ENCODE results near the gene FKBP6.
"Not testable (repeated sequence)": the region's sequence is repeated elsewhere in the genome, so short reads cannot be mapped to it uniquely, and the experiment has no call there.

FKBP6 gene

DNA sequence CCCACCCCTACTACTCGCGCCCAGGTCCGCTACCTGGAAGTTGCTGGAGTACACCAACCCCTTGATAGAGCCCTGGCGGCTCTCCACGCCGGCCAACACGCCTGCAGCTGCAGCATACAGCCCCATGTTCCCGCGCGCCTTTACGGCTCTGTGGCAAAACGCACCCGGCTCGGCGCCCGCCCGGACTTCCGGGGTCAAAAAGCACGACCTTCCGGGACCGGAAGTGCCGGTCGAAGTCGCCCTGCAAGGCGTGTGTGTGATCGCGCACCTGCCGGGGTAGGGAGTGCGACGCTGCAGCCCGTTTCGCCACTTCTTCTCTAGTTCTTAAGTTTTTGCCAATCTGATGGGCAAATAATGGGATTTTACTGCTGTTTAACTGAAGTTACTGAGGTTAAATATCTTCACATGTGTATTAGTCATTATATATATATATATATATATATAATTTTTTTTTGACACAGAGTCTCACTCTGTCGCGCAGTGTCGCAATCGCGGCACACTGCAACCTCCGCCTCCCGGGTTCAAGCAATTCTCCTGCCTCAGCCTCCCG, 19.2 kb upstream of the FKBP6 start, which contains the start of gene NSUN5:
TSS of gene NSUN5 (minus strand) at position 162 of the 550 bp plus-strand sequence. CDS start at position 126, 36 bp downstream.
- peak; percentile 77; the same call in 1 of the 2 replicates for TF ChIP-seq TAF1 (IDR thresholded peaks at IDR 0.05; ENCODE audit: low read depth, low read length)
- peak; percentile 86 for TF ChIP-seq POLR2A (IDR thresholded peaks at IDR 0.05; ENCODE audit: low read depth, low read length)
- peak; percentile 75 for TF ChIP-seq POLR2AphosphoS5 (IDR thresholded peaks at IDR 0.05; ENCODE audit: low read depth, low read length)
- peak; percentile 61 for TF ChIP-seq PAX5 (IDR thresholded peaks at IDR 0.05; ENCODE audit: insufficient read depth, low read length, severe bottlenecking)
- peak; percentile 30; the same call in 1 of the 2 replicates for TF ChIP-seq SPI1 (IDR thresholded peaks at IDR 0.05; ENCODE audit: low read depth, low read length)
- peak; percentile 67; the same call in 1 of the 2 replicates for TF ChIP-seq POU2F2 (IDR thresholded peaks at IDR 0.05; ENCODE audit: low read depth, low read length)
- DNase-seq (ENCODE audit: insufficient read length, low spot score) (peak; percentile 95), FAIRE-seq (peak; percentile 75)

DNA sequence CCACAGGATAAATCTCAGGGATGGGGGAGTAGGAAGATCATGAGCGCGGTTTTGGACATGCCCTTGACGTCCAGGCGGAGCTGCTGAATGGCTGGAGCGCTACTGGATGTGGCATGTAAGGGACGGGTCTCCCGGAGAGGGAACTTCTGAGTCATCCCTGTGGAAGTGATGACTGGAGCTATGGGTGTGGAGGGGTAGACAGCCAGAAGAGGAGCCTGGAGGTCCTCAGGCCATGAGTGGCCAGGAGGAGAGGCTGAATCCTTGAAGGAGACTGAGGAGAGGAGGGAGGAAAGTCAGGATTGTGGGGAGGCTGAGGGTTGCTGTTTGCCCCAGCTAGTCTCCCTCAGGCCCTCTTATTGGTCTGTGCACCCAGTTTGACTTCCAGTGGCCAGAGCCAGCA, 16.5 kb upstream of the FKBP6 start:
- not testable (repeated sequence) for FAIRE-seq

DNA sequence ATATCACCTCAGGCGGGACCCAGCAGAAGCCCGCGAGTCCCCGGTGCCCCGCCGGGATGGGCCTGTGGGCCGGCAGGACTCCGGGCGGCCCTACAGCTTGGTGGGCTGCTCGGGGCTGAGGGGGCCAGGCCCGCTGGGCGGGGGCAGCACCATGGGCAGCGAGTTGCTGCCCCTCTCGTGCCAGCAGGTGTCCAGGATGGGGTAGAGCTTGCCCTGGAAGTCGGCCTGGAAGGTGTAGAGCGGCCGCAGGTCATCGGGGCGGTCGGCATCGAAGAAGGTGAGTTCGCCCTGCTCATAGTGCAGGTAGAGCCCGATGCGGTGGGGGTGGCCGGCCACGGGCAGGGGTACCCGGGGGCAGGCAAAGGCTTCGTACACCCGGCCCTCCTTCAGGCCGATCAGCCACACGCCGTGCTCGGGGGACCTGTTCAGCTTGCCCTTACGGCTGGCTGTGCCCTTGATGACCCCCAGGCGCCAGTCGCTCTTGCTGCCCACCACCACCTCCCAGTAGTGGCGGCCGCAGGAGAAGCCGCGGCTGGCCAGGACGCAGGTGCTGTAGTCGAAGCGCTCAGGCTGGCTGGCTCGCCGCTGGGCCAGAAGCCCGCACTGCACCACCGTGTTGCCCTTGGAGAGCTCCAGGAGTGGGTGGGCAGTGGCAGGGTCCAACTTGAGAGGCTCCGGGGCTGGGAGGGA, 15.0 kb upstream of the FKBP6 start:
- DNase-seq (ENCODE audit: insufficient read length, low spot score) (no peak), FAIRE-seq (no peak)
- TF ChIP-seq TAF1 (IDR thresholded peaks at IDR 0.05; ENCODE audit: low read depth, low read length) (no peak), POLR2AphosphoS5 (IDR thresholded peaks at IDR 0.05; ENCODE audit: low read depth, low read length) (no peak), PAX5 (IDR thresholded peaks at IDR 0.05; ENCODE audit: insufficient read depth, low read length, severe bottlenecking) (no peak), POU2F2 (IDR thresholded peaks at IDR 0.05; ENCODE audit: low read depth, low read length) (no peak)

More for the DNA sequence above, 16.5 kb upstream of the FKBP6 start:
- not testable (repeated sequence) for DNase-seq (ENCODE audit: insufficient read length, low spot score)

DNA sequence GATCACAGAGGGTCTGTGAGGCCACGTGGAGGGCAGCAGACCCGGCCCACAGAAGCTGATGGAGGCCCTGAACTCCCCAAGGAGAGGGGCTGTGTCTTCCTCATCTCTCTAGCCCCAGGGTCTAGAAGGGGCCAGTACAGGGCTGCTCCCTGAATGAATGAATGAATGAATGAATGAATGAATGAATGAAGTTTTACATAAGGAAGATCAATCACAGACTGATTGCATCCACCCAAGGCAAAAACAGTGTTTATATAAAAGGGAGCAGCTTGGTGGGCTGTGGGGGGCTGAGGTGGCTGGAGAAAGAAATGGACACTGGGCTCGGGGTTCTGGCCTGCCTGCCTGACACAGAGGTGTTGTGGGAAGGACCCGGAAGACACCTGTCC, 14.4 kb upstream of the FKBP6 start:
- TF ChIP-seq POU2F2 (IDR thresholded peaks at IDR 0.05; ENCODE audit: low read depth, low read length): no peak
- TF ChIP-seq TAF1 (IDR thresholded peaks at IDR 0.05; ENCODE audit: low read depth, low read length): no peak
- TF ChIP-seq POLR2AphosphoS5 (IDR thresholded peaks at IDR 0.05; ENCODE audit: low read depth, low read length): no peak
- TF ChIP-seq SPI1 (IDR thresholded peaks at IDR 0.05; ENCODE audit: low read depth, low read length): no peak
- no peak for TF ChIP-seq PAX5 (IDR thresholded peaks at IDR 0.05; ENCODE audit: insufficient read depth, low read length, severe bottlenecking)
- TF ChIP-seq POLR2A (IDR thresholded peaks at IDR 0.05; ENCODE audit: low read depth, low read length): no peak
- FAIRE-seq (no peak), DNase-seq (ENCODE audit: insufficient read length, low spot score) (no peak)

DNA sequence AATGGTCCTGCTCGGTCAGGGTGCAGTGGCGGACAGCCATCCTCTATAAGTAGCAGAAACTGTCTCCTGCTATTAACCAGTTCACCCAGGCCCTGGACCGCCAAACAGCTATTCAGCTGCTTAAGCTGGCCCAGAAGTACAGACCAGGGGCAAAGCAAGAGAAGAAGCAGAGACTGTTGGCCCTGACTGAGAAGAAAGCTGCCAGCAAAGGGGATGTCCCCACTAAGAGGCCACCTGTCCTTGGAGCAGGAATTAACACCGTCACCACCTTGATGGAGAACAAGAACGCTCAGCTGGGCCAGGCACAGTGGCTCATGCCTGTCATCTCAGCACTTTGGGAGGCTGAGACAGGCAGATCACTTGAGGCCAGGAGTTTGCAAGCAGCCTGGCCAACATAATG, 13.7 kb upstream of the FKBP6 start:
- no peak for DNase-seq (ENCODE audit: insufficient read length, low spot score)
- FAIRE-seq: no peak
- no peak for TF ChIP-seq PAX5 (IDR thresholded peaks at IDR 0.05; ENCODE audit: insufficient read depth, low read length, severe bottlenecking)
- no peak for TF ChIP-seq SPI1 (IDR thresholded peaks at IDR 0.05; ENCODE audit: low read depth, low read length)
- no peak for TF ChIP-seq POU2F2 (IDR thresholded peaks at IDR 0.05; ENCODE audit: low read depth, low read length)
- TF ChIP-seq POLR2A (IDR thresholded peaks at IDR 0.05; ENCODE audit: low read depth, low read length): no peak
- TF ChIP-seq TAF1 (IDR thresholded peaks at IDR 0.05; ENCODE audit: low read depth, low read length): no peak
- no peak for TF ChIP-seq POLR2AphosphoS5 (IDR thresholded peaks at IDR 0.05; ENCODE audit: low read depth, low read length)

DNA sequence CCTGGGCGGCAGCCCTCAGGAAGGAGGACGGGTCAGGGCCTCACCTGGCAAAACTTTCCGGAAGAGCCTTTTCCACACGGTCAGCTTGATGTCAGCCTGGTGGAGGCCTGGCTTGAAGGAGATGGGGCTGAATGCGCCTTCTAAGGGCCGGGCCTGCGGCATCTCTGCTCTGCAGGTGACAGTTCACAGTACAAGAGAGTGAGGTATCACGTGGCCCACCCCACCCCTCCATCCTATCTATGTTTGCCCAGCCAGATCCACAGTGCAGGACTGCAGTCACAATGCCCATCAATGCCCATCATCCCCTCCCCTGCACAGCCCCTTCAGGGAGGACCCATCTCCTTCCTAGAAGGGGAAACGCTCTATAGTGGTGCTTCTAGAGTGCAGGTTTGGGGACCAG, 11.4 kb upstream of the FKBP6 start:
- FAIRE-seq (no peak), DNase-seq (ENCODE audit: insufficient read length, low spot score) (no peak)
- TF ChIP-seq POLR2AphosphoS5 (IDR thresholded peaks at IDR 0.05; ENCODE audit: low read depth, low read length) (no peak), PAX5 (IDR thresholded peaks at IDR 0.05; ENCODE audit: insufficient read depth, low read length, severe bottlenecking) (no peak), POLR2A (IDR thresholded peaks at IDR 0.05; ENCODE audit: low read depth, low read length) (no peak), TAF1 (IDR thresholded peaks at IDR 0.05; ENCODE audit: low read depth, low read length) (no peak), POU2F2 (IDR thresholded peaks at IDR 0.05; ENCODE audit: low read depth, low read length) (no peak), SPI1 (IDR thresholded peaks at IDR 0.05; ENCODE audit: low read depth, low read length) (no peak)

DNA sequence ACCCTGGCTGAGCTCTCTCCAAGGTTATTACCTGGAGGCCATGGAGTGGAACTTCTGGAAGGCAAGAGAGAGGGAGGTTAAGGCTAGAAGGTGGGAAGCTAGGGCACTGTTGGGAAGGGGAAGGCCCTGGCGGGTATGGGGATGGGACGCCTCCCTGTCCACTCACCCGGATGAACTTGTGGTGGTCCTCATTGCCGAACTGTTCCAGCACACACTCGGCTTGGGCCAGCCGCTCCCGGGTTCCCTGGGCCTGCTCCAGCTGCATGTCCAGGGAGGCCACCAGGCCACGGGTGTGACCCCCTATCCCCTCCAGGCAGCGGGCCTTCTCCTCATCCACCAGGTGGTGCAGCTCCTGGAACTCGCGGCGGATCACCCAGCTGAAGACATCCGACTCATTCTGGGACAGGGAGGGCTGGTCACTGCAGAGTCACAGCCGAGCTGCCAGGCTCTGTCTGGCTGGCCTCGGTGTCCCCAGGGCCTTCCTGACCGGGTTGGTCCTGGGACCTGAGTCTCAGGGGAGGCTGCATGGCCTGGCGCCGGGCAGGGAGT, 9.2 kb upstream of the FKBP6 start:
- FAIRE-seq; DNase-seq (ENCODE audit: insufficient read length, low spot score): not testable (repeated sequence)

DNA sequence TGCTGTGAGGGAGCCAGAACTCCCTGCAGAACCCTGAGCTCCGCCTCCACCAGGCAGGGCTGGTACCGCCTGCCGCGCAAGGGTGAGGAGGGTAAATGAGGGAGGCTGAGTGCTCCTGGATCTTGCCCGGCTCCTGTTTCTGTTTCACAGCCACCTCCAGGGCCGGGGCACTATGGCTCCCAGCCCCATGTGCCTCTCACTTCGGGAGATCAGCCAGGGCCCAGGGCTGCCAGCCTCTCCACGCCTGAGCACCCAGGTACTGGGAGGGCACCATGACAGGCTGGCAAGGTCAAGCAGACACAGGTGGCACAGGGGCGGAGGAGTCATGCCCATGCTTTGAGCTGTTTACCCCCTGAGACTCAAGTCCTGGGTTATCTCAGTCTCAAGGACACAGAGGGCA, 8.4 kb upstream of the FKBP6 start:
- not testable (repeated sequence) for DNase-seq (ENCODE audit: insufficient read length, low spot score); FAIRE-seq

DNA sequence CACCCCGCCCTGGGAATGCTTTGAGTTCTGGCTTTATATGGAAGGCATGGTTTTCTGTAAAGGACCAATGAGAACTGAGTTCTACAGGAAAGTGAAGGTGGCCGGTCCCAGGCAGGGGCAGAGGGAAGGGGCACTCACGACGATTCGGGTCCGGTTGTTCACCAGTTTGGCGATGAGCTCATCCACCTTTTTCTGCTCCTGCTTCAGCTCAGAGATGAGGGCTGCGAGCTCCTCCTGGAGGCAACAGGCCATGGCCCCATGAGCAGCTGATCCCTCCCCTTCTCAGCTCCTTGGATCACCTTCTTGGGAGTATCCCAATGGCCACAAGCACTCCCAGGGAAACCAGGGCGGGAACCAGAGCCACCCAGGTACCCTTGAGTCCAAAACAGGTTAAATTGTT, 8.0 kb upstream of the FKBP6 start:
- FAIRE-seq; DNase-seq (ENCODE audit: insufficient read length, low spot score): not testable (repeated sequence)

DNA sequence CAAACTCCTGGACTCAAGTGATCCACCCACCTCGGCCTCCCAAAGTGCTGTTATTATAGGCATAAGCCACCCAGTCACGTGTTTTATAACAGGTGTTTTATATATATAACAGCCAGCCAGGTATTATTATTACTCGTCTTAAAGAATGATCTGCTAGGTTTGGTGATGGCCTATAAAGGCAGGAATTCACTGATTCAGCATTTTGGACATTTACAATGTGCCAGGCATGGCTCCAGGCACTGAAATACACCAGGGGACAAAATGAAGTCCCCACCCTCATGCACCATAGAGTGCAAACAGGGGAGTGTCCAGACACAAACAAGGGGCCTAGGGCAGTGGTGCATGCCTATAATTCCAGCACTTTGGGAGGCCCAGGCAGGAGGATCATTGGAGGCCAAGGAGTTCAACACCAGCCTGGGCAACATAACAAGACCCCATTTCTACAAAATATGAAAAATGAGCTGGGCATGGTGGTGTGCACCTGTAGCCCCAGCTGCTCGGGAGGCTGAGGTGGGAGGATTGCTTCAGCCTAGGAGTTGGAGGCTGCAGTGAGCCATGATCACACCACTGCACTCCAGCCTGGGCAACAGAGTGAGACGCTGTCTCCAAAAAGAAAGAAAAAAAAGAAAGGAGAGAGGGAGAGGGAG, 4.4 kb upstream of the FKBP6 start:
- FAIRE-seq; DNase-seq (ENCODE audit: insufficient read length, low spot score): not testable (repeated sequence)

DNA sequence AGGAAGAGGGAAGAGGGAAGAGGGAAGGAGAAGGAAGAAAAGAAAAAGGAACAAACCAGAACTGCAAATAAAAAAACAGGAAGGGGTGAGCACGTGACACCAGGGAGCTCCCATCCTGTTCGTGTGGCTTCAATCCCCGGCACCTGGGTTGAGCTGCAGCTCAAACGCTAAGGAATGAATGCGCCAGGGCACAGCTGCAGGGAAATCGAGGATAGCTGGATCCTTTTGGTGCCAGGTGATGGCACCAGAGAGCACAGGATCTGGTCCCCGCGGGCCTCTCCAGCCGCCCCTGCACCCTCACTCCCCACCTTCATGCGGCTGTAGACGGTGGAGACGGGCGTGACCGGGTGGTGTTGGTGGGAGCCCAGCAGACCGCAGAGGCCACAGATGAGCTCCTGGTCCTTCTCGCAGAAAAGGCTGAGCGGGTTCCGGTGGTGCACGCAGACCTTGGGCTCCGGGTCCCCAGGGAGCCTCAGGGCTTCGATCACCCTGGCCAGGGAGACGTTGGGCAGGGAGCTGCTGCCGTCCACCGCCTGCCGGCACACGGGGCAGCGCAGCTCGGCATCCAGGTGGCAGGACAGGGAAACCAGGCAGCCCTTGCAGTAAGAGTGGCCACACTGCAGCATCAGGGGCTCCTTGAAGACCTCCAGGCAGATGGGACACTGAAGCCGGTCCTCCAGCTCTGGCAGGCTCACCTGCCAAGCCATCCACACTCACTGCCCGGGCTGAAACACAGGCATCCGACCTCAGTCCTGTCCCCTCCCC, 3.7 kb upstream of the FKBP6 start:
- FAIRE-seq: not testable (repeated sequence)
- peak; percentile 82 for DNase-seq (ENCODE audit: insufficient read length, low spot score)

DNA sequence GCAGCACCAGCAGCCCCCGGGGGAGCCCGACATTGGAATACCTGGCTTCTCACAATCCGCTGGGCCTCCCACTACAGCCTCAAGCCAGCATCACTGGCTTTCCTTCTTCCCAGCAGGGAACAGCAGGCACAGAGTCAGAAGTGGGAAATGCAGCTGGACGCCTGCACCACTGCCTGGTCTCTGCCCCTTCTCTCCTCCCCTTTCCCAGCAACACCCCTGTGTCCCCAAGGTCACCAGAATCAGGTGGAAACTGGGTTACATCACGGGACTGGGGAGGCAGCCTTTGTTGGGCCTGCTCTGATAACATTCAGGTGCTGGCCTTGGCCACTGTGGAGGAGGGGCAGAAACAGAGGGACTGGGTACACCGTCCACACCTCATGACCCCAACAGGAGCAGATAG, 2.5 kb upstream of the FKBP6 start:
- FAIRE-seq; DNase-seq (ENCODE audit: insufficient read length, low spot score): not testable (repeated sequence)

DNA sequence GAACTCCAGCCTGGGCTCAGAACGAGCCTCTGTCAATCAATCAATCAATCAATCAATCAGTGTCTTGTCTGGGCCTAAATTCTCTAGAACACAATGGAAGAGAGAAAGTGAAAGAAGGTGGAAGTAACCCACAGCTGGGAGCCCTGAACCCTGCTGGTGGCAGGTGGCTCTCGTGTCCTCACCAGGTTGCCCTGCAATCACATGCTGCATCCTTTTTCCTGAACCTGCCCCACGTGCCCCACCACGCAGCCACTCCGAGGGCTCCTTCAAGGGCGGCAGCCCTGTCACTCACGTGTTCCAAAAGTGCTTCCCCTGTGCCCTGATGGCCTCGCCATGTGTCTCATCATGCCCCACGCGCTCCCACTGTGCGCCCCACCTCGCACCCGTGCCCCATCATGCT, 512 bp upstream of the FKBP6 start:
- not testable (repeated sequence) for DNase-seq (ENCODE audit: insufficient read length, low spot score); FAIRE-seq

Data from GM12891 (cell line).